ENCODE data around the gene ISOC2. TPM values are rescaled to one million over a fixed set of nuclear protein-coding genes. Genes with fewer than 3 reads are reported as not detected.

Gene ISOC2
- total and polyA plus RNA-seq, 9 of the 15 experiments (the other 6 are each of a cell fraction or from before 2014, with no cell fraction given): 1.2 to 229 (median 58.3) TPM

DNA sequence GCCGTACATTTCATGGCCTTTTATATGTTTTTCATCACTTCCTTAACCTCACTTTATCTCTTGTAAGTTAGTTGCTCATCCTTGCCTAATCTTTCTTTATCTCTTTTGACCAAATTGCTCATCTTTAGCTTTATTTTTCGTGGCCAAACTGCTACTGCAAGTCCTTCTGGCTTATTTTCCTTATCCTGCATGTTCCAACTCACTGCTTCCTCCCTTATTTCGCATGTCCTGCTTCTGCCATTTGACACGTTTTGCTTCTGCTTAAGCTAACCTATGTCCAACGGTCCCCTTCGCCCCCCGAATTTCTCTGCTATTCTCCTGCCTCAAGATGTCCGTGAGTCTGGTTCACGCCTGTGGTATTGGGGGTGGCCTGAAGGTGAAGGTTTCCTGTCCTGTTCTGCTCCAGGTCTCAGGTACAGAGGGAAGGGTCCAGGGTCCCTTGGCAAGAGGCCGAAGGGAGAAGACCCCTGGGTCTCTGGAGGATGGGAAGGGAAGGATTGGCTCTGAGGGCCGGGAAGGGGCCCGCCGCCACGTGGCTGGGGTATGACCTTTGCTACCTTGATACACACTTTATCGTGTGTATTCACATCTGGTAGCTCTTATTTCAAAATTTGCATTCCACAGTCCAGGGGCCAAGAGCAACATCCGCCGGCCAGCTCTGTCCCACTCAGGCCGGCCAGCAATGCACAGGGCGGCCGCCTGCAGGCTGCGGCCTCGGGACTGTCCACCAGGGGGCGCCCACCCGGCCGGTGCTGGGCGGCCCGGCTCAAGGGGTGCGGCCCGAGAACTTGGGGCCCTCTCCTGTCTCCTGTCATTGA lies 6.0 kb upstream of the ISOC2 start (continued):
- TF ChIP-seq, protein P1, sequence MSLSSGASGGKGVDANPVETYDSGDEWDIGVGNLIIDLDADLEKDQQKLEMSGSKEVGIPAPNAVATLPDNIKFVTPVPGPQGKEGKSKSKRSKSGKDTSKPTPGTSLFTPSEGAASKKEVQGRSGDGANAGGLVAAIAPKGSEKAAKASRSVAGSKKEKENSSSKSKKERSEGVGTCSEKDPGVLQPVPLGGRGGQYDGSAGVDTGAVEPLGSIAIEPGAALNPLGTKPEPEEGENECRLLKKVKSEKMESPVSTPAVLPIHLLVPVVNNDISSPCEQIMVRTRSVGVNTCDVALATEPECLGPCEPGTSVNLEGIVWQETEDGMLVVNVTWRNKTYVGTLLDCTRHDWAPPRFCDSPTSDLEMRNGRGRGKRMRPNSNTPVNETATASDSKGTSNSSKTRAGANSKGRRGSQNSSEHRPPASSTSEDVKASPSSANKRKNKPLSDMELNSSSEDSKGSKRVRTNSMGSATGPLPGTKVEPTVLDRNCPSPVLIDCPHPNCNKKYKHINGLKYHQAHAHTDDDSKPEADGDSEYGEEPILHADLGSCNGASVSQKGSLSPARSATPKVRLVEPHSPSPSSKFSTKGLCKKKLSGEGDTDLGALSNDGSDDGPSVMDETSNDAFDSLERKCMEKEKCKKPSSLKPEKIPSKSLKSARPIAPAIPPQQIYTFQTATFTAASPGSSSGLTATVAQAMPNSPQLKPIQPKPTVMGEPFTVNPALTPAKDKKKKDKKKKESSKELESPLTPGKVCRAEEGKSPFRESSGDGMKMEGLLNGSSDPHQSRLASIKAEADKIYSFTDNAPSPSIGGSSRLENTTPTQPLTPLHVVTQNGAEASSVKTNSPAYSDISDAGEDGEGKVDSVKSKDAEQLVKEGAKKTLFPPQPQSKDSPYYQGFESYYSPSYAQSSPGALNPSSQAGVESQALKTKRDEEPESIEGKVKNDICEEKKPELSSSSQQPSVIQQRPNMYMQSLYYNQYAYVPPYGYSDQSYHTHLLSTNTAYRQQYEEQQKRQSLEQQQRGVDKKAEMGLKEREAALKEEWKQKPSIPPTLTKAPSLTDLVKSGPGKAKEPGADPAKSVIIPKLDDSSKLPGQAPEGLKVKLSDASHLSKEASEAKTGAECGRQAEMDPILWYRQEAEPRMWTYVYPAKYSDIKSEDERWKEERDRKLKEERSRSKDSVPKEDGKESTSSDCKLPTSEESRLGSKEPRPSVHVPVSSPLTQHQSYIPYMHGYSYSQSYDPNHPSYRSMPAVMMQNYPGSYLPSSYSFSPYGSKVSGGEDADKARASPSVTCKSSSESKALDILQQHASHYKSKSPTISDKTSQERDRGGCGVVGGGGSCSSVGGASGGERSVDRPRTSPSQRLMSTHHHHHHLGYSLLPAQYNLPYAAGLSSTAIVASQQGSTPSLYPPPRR (CRISPR knock-in tag; IDR thresholded peaks at IDR 0.05; ENCODE audit: borderline replicate concordance): no peak
- TF ChIP-seq, protein P2, sequence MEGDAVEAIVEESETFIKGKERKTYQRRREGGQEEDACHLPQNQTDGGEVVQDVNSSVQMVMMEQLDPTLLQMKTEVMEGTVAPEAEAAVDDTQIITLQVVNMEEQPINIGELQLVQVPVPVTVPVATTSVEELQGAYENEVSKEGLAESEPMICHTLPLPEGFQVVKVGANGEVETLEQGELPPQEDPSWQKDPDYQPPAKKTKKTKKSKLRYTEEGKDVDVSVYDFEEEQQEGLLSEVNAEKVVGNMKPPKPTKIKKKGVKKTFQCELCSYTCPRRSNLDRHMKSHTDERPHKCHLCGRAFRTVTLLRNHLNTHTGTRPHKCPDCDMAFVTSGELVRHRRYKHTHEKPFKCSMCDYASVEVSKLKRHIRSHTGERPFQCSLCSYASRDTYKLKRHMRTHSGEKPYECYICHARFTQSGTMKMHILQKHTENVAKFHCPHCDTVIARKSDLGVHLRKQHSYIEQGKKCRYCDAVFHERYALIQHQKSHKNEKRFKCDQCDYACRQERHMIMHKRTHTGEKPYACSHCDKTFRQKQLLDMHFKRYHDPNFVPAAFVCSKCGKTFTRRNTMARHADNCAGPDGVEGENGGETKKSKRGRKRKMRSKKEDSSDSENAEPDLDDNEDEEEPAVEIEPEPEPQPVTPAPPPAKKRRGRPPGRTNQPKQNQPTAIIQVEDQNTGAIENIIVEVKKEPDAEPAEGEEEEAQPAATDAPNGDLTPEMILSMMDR (IDR thresholded peaks at IDR 0.05 in 2 of 3, conservative IDR thresholded peaks at IDR 0.05 in 1 of 3; ENCODE audit: insufficient read depth in 2 of 3, low read depth in 1 of 3, low read length in 3 of 3): peak; percentile 93 to 99 (median 95)
- no peak for TF ChIP-seq KLF6 (CRISPR knock-in tag; IDR thresholded peaks at IDR 0.05; ENCODE audit: borderline replicate concordance)
- TF ChIP-seq, protein P3, sequence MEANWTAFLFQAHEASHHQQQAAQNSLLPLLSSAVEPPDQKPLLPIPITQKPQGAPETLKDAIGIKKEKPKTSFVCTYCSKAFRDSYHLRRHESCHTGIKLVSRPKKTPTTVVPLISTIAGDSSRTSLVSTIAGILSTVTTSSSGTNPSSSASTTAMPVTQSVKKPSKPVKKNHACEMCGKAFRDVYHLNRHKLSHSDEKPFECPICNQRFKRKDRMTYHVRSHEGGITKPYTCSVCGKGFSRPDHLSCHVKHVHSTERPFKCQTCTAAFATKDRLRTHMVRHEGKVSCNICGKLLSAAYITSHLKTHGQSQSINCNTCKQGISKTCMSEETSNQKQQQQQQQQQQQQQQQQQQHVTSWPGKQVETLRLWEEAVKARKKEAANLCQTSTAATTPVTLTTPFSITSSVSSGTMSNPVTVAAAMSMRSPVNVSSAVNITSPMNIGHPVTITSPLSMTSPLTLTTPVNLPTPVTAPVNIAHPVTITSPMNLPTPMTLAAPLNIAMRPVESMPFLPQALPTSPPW (CRISPR knock-in tag; IDR thresholded peaks at IDR 0.05): no peak
- peak; percentile 88 for TF ChIP-seq ZNF354B (CRISPR knock-in tag; IDR thresholded peaks at IDR 0.05)
- no peak for TF ChIP-seq PTTG1 (tag; IDR thresholded peaks at IDR 0.05; ENCODE audit: low read depth)
- TF ChIP-seq, protein P4, sequence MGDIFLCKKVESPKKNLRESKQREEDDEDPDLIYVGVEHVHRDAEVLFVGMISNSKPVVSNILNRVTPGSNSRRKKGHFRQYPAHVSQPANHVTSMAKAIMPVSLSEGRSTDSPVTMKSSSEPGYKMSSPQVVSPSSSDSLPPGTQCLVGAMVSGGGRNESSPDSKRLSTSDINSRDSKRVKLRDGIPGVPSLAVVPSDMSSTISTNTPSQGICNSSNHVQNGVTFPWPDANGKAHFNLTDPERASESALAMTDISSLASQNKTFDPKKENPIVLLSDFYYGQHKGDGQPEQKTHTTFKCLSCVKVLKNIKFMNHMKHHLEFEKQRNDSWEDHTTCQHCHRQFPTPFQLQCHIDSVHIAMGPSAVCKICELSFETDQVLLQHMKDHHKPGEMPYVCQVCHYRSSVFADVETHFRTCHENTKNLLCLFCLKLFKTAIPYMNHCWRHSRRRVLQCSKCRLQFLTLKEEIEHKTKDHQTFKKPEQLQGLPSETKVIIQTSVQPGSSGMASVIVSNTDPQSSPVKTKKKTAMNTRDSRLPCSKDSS (IDR thresholded peaks at IDR 0.05; ENCODE audit: low read depth, partially characterized antibody): no peak
- TF ChIP-seq BCOR (IDR thresholded peaks at IDR 0.05): peak; percentile 3; the same call in 1 of the 2 replicates
- no peak; the same call in 1 of the 2 replicates for TF ChIP-seq GATAD2B (IDR thresholded peaks at IDR 0.05; ENCODE audit: borderline replicate concordance)
- TF ChIP-seq CBX1 (IDR thresholded peaks at IDR 0.05; ENCODE audit: low read depth): no peak
- no peak for TF ChIP-seq ZC3H11A (IDR thresholded peaks at IDR 0.05; ENCODE audit: low read depth, low read length)
- peak; percentile 49 for TF ChIP-seq TAF1 (IDR thresholded peaks at IDR 0.05; ENCODE audit: control insufficient read depth, extremely low read depth, insufficient read depth, low read length, severe bottlenecking)
